HEK293 (cell line): ENCODE measurements around the gene CHFR.

Source experiments
- CTCF ChIA-PET: fragments of 350-600 bp; formaldehyde crosslinking; extraction: SDS; loops from one replicate; lab custom pipeline; 2021; ENCODE audit warnings: antibody characterized with exemption; lab: Yijun Ruan, JAX
- POLR2A ChIA-PET: fragments of 300-600 bp; formaldehyde crosslinking; extraction: SDS; loops from one replicate; lab custom pipeline; 2020; ENCODE audit warnings: antibody characterized with exemption, inconsistent platforms; lab: Yijun Ruan, JAX
- H3K27ac ChIP-seq: fragments of 200-500 bp; sonication (Bioruptor generic); 2 replicates; pipeline ENCODE4 v1.5.1; 2014; ENCODE audit warnings: low read depth, low read length, control low read depth, inconsistent platforms; ENCODE audit errors: extremely low read depth
- H3K36me3 ChIP-seq, 2 experiments: fragments of 200-500 bp in 1 of 2; sonication (Bioruptor generic) in 1 of 2; 1 replicate in 1 of 2; 2 replicates in 1 of 2; pipeline ENCODE4 v1.5.1; 2014 to 2017; ENCODE audit warnings: inconsistent platforms in 2 of 2, low read length in 2 of 2; ENCODE audit not compliant: control insufficient read depth in 2 of 2, insufficient read depth in 1 of 2
- H3K4me1 ChIP-seq: fragments of 200-500 bp; sonication (Bioruptor generic); 2 replicates; pipeline ENCODE4 v1.5.1; 2014; ENCODE audit warnings: mild to moderate bottlenecking, low read length, inconsistent platforms; ENCODE audit not compliant: control insufficient read depth, insufficient read depth
- H3K4me3 ChIP-seq: 2 replicates; pipeline ENCODE4 v1.5.1; 2011; ENCODE audit warnings: low read depth, mild to moderate bottlenecking, control low read depth, low read length, moderate library complexity
- H3K9me3 ChIP-seq: fragments of 200-500 bp; sonication (Bioruptor generic); 2 replicates; pipeline ENCODE4 v1.5.1; 2014; ENCODE audit warnings: low read depth, low read length, inconsistent platforms; ENCODE audit not compliant: control insufficient read depth, insufficient read depth
- SP3 ChIP-seq: fragments of 450-650 bp; formaldehyde crosslinking; IDR thresholded peaks from 2 replicates; pipeline ENCODE4 v1.5.1; 2016; ENCODE audit warnings: missing biosample characterization, missing genetic modification characterization
- ZBTB17 ChIP-seq: fragments of 450-650 bp; formaldehyde crosslinking; IDR thresholded peaks from 2 replicates; pipeline ENCODE4 v1.5.1; 2016; ENCODE audit warnings: missing biosample characterization, missing genetic modification characterization
- ZFHX2 ChIP-seq: fragments of 450-650 bp; formaldehyde crosslinking; conservative IDR thresholded peaks from 2 replicates; pipeline ENCODE4 v1.5.1; 2016; ENCODE audit warnings: missing biosample characterization, missing genetic modification characterization
- ZNF169 ChIP-seq: fragments of 450-650 bp; formaldehyde crosslinking; IDR thresholded peaks from 2 replicates; pipeline ENCODE4 v1.5.1; 2016; ENCODE audit warnings: missing biosample characterization, missing genetic modification characterization
- ZNF184 ChIP-seq: fragments of 450-650 bp; IDR thresholded peaks from 2 replicates; pipeline ENCODE4 v1.5.1; 2018; ENCODE audit warnings: missing biosample characterization, mild to moderate bottlenecking, missing genetic modification characterization
- ZNF2 ChIP-seq: fragments of 450-650 bp; formaldehyde crosslinking; IDR thresholded peaks from 2 replicates; pipeline ENCODE4 v1.5.1; 2016; ENCODE audit warnings: missing biosample characterization, missing genetic modification characterization
- ZNF24 ChIP-seq: fragments of 450-650 bp; formaldehyde crosslinking; IDR thresholded peaks from 2 replicates; pipeline ENCODE4 v1.5.1; 2016; ENCODE audit warnings: missing biosample characterization, missing genetic modification characterization
- ZNF335 ChIP-seq: fragments of 450-650 bp; formaldehyde crosslinking; conservative IDR thresholded peaks from 2 replicates; pipeline ENCODE4 v1.5.1; 2016; ENCODE audit warnings: missing biosample characterization, missing genetic modification characterization
- ZNF350 ChIP-seq: fragments of 450-650 bp; formaldehyde crosslinking; IDR thresholded peaks from 2 replicates; pipeline ENCODE4 v1.5.0; 2017; ENCODE audit warnings: missing biosample characterization, mild to moderate bottlenecking, missing genetic modification characterization
- ZNF664 ChIP-seq: fragments of 450-650 bp; formaldehyde crosslinking; IDR thresholded peaks from 2 replicates; pipeline ENCODE4 v1.5.1; 2016; ENCODE audit warnings: missing biosample characterization, missing genetic modification characterization
- ZNF747 ChIP-seq: fragments of 450-650 bp; formaldehyde crosslinking; IDR thresholded peaks from 2 replicates; pipeline ENCODE4 v1.5.1; 2016; ENCODE audit warnings: missing biosample characterization, missing genetic modification characterization
- ZNF777 ChIP-seq: fragments of 450-650 bp; formaldehyde crosslinking; IDR thresholded peaks from 2 replicates; pipeline ENCODE4 v1.5.1; 2017; ENCODE audit warnings: missing biosample characterization, missing genetic modification characterization, borderline replicate concordance
- TF ChIP-seq, protein P1 (sequence below): fragments of 450-650 bp; IDR thresholded peaks from 2 replicates; pipeline ENCODE4 v1.5.1; 2018; ENCODE audit warnings: missing biosample characterization, mild to moderate bottlenecking, missing genetic modification characterization
- TF ChIP-seq, protein P2 (sequence below): fragments of 450-650 bp; IDR thresholded peaks from 2 replicates; pipeline ENCODE4 v1.5.1; 2018; ENCODE audit warnings: missing biosample characterization, missing genetic modification characterization
- TF ChIP-seq, protein P3 (sequence below): fragments of 450-650 bp; formaldehyde crosslinking; IDR thresholded peaks from 2 replicates; pipeline ENCODE4 v1.5.1; 2016; ENCODE audit warnings: missing biosample characterization, missing genetic modification characterization
- TF ChIP-seq, protein P4 (sequence below): fragments of 450-650 bp; formaldehyde crosslinking; IDR thresholded peaks from 2 replicates; pipeline ENCODE4 v1.5.1; 2016; ENCODE audit warnings: missing biosample characterization, missing genetic modification characterization
- TF ChIP-seq, protein P5 (sequence below): fragments of 450-650 bp; formaldehyde crosslinking; IDR thresholded peaks from 2 replicates; pipeline ENCODE4 v1.5.1; 2016; ENCODE audit warnings: missing biosample characterization, missing genetic modification characterization

Gene CHFR

DNA sequence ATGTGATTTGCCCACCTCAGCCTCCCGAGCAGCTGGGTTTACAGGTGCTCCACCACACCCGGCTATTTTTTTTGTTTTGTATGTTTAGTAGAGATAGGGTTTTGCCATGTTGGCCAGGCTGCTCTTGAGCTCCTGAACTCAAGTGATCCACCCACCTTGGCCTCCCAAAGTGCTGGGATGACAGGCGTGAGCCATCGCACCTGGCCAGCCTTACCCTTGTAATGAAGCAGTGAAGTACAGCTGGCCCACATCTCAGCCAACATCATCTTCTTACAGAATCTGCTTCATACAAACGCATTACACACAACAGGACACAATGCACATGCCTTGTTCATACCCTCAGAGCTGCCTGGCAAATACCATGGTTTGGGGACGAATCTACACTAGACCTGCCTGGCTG lies 31.3 kb upstream of the CHFR start:
- Histone ChIP-seq H3K27ac (no peak overlapping the region), H3K36me3 (no peaks in the 10 kb centered on the region), H3K4me1 (no peaks in the 10 kb centered on the region), H3K9me3 (no peaks in the 10 kb centered on the region), H3K4me3 (no peak overlapping the region)
- CTCF ChIA-PET, result no interaction called here
- TF ChIP-seq ZNF169 (tag by site-specific recombination) (no peak), ZNF664 (tag by site-specific recombination) (no peak), ZNF184 (no peak), ZNF350 (tag by site-specific recombination) (no peak), ZNF2 (no peak), ZFHX2 (tag by site-specific recombination) (no peak), SP3 (no peak), ZNF747 (tag by site-specific recombination) (no peak), ZNF24 (tag by site-specific recombination) (no peak)
- TF ChIP-seq, protein P1, sequence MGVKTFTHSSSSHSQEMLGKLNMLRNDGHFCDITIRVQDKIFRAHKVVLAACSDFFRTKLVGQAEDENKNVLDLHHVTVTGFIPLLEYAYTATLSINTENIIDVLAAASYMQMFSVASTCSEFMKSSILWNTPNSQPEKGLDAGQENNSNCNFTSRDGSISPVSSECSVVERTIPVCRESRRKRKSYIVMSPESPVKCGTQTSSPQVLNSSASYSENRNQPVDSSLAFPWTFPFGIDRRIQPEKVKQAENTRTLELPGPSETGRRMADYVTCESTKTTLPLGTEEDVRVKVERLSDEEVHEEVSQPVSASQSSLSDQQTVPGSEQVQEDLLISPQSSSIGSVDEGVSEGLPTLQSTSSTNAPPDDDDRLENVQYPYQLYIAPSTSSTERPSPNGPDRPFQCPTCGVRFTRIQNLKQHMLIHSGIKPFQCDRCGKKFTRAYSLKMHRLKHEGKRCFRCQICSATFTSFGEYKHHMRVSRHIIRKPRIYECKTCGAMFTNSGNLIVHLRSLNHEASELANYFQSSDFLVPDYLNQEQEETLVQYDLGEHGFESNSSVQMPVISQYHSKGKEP (tag by site-specific recombination), result no peak
- TF ChIP-seq, protein P2, sequence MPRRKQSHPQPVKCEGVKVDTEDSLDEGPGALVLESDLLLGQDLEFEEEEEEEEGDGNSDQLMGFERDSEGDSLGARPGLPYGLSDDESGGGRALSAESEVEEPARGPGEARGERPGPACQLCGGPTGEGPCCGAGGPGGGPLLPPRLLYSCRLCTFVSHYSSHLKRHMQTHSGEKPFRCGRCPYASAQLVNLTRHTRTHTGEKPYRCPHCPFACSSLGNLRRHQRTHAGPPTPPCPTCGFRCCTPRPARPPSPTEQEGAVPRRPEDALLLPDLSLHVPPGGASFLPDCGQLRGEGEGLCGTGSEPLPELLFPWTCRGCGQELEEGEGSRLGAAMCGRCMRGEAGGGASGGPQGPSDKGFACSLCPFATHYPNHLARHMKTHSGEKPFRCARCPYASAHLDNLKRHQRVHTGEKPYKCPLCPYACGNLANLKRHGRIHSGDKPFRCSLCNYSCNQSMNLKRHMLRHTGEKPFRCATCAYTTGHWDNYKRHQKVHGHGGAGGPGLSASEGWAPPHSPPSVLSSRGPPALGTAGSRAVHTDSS (tag by site-specific recombination), result no peak
- TF ChIP-seq, protein P3, sequence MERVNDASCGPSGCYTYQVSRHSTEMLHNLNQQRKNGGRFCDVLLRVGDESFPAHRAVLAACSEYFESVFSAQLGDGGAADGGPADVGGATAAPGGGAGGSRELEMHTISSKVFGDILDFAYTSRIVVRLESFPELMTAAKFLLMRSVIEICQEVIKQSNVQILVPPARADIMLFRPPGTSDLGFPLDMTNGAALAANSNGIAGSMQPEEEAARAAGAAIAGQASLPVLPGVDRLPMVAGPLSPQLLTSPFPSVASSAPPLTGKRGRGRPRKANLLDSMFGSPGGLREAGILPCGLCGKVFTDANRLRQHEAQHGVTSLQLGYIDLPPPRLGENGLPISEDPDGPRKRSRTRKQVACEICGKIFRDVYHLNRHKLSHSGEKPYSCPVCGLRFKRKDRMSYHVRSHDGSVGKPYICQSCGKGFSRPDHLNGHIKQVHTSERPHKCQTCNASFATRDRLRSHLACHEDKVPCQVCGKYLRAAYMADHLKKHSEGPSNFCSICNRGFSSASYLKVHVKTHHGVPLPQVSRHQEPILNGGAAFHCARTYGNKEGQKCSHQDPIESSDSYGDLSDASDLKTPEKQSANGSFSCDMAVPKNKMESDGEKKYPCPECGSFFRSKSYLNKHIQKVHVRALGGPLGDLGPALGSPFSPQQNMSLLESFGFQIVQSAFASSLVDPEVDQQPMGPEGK (tag by site-specific recombination), result no peak
- TF ChIP-seq, all 188 proteins: peak for 0
- POLR2A ChIA-PET, result no interaction called here

DNA sequence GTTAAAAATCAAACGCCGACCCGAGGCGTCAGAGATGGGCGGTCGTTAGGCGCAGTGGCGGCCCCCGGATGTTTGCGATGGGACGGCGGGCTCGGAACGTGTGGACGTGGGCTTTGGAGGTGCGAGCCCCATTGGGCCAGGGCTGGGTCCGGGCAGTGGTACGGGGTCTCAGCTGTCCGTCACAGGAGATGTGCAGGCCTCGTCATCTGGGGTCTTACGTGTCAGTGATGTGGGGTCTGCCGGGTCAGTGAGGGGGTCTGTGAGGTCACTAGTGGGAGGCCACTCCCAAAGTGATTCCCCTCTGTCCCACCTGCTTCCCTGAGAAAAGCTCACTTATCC lies 21.6 kb upstream of the CHFR start:
- H3K4me1 ChIP-seq, result peaks cover 2% of the 10 kb centered on the region; the same call in 1 of the 2 replicates
- H3K9me3 ChIP-seq, result no peaks in the 10 kb centered on the region; the same call in 1 of the 2 replicates
- ChIA-PET CTCF (interaction anchor here (1.2 kb wide), 1 partner anchor 173 kb away, joined by 3 read pairs; no protein-coding TSS in a partner anchor), POLR2A (interaction anchor here (1.0 to 1.4 kb wide), 3 partner anchors 22 to 78 kb away, joined by 6 to 10 read pairs (median 6); partner anchors contain the start of genes CHFR, ZNF26 and ZNF605)
- TF ChIP-seq ZBTB17 (tag by site-specific recombination), result 0 out of 2 replicates have a peak, but pooled peaks have one; percentile 4
- TF ChIP-seq, protein P4, sequence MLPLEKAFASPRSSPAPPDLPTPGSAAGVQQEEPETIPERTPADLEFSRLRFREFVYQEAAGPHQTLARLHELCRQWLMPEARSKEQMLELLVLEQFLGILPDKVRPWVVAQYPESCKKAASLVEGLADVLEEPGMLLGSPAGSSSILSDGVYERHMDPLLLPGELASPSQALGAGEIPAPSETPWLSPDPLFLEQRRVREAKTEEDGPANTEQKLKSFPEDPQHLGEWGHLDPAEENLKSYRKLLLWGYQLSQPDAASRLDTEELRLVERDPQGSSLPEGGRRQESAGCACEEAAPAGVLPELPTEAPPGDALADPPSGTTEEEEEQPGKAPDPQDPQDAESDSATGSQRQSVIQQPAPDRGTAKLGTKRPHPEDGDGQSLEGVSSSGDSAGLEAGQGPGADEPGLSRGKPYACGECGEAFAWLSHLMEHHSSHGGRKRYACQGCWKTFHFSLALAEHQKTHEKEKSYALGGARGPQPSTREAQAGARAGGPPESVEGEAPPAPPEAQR, result no peak
- TF ChIP-seq, protein P5, sequence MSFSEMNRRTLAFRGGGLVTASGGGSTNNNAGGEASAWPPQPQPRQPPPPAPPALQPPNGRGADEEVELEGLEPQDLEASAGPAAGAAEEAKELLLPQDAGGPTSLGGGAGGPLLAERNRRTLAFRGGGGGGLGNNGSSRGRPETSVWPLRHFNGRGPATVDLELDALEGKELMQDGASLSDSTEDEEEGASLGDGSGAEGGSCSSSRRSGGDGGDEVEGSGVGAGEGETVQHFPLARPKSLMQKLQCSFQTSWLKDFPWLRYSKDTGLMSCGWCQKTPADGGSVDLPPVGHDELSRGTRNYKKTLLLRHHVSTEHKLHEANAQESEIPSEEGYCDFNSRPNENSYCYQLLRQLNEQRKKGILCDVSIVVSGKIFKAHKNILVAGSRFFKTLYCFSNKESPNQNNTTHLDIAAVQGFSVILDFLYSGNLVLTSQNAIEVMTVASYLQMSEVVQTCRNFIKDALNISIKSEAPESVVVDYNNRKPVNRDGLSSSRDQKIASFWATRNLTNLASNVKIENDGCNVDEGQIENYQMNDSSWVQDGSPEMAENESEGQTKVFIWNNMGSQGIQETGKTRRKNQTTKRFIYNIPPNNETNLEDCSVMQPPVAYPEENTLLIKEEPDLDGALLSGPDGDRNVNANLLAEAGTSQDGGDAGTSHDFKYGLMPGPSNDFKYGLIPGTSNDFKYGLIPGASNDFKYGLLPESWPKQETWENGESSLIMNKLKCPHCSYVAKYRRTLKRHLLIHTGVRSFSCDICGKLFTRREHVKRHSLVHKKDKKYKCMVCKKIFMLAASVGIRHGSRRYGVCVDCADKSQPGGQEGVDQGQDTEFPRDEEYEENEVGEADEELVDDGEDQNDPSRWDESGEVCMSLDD, result peak; percentile 32; the same call in 1 of the 2 replicates
- TF ChIP-seq ZNF777, result peak; percentile 37; the same call in 1 of the 2 replicates
- peak; percentile 47 for TF ChIP-seq ZNF335
- H3K36me3 ChIP-seq, result no peaks in the 10 kb centered on the region
- peak overlapping the region; percentile 53 for H3K4me3 ChIP-seq
- H3K27ac ChIP-seq, result peak overlapping the region; percentile 43
